K562 (cell line): Measurements from ENCODE around the gene HDGFL2. TPM values are rescaled to one million over a fixed set of nuclear protein-coding genes. Genes with fewer than 3 reads are reported as not detected.

Experiments used
- ATAC-seq: fragments of 200-7000 bp; cut with Tn5 transposase; 3 replicates; pipeline ENCODE4 v1.9.1; 2020; ENCODE audit warnings: moderate library complexity
- BruUV-seq: library from RNA; stranded (reverse); fragments of 400-500 nt; replicated peaks from 2 replicates; lab custom pipeline; 2021; lab: Mats Ljungman, UMichigan
- CTCF ChIA-PET: fragments of 300-600 bp; formaldehyde crosslinking; extraction: SDS; loops from one replicate; lab custom pipeline; 2021; ENCODE audit warnings: low intra/inter-chr PET ratio; lab: Yijun Ruan, JAX
- POLR2A ChIA-PET: fragments of 300-600, 350-650 bp; sonication (Branson Sonifier 250); formaldehyde crosslinking; extraction: SDS; loops from one replicate; lab custom pipeline; 2021; ENCODE audit warnings: antibody characterized with exemption, inconsistent platforms; lab: Yijun Ruan, JAX
- DNase-seq, 4 experiments: peaks; one replicate each; pipeline versions ENCODE4 v3.0.0 to v3.0.0-alpha.2; 2011 to 2018; ENCODE audit warnings: low spot score in 3 of 4, mixed read lengths in 3 of 4; ENCODE audit errors: extremely low read depth in 1 of 4
- FAIRE-seq: peaks from 2 replicates; lab custom pipeline; 2011; peaks lifted over from hg19 to GRCh38; lab: Jason Lieb, UNC
- H2AFZ ChIP-seq: 2 replicates; pipeline ENCODE4 v1.6.0; 2011; ENCODE audit warnings: low read depth, low read length, control low read depth, inconsistent platforms
- H3K27ac ChIP-seq: fragments of 200-600 bp; 3 replicates; pipeline ENCODE4 v1.8.0; 2011; ENCODE audit warnings: low read depth, mild to moderate bottlenecking, control low read depth, inconsistent platforms, low read length, moderate library complexity, mixed read lengths; ENCODE audit errors: extremely low read depth
- H3K27me3 ChIP-seq, 2 experiments: fragments of 300-600 bp in 1 of 2; 2 replicates in 1 of 2; 3 replicates in 1 of 2; pipeline versions ENCODE4 v1.6.0 to v1.8.0; 2011; ENCODE audit warnings: inconsistent platforms in 2 of 2, low read length in 2 of 2, mild to moderate bottlenecking in 1 of 2, mixed read lengths in 1 of 2, moderate library complexity in 1 of 2; ENCODE audit not compliant: control insufficient read depth in 2 of 2, insufficient read depth in 2 of 2
- H3K36me3 ChIP-seq: fragments of 300-600 bp; 3 replicates; pipeline ENCODE4 v1.8.0; 2011; ENCODE audit warnings: mild to moderate bottlenecking, low read length, inconsistent platforms; ENCODE audit not compliant: control insufficient read depth, insufficient read depth
- H3K4me1 ChIP-seq, 2 experiments: fragments of 200-600 bp in 1 of 2; replicated peaks in 1 of 2; 2 replicates in 1 of 2; 3 replicates in 1 of 2; pipeline versions ENCODE4 v1.5.1 to v1.8.0; 2011; ENCODE audit warnings: inconsistent platforms in 2 of 2, low read length in 2 of 2, mild to moderate bottlenecking in 1 of 2, mixed read lengths in 1 of 2, moderate library complexity in 1 of 2; ENCODE audit not compliant: control insufficient read depth in 2 of 2, insufficient read depth in 2 of 2
- H3K4me2 ChIP-seq: 2 replicates; pipeline ENCODE4 v1.6.1; 2011; ENCODE audit warnings: low read length, control low read depth, inconsistent platforms, mixed read lengths; ENCODE audit not compliant: insufficient read depth
- H3K4me3 ChIP-seq: fragments of 200-600 bp; sonication (generic), shearing (Covaris generic); 2 replicates; pipeline ENCODE4 v1.5.1; 2016; ENCODE audit warnings: control low read depth, inconsistent platforms
- H3K79me2 ChIP-seq: fragments of 200-600 bp; 3 replicates; pipeline ENCODE4 v1.8.0; 2011; ENCODE audit warnings: low read length, inconsistent platforms; ENCODE audit not compliant: control insufficient read depth, insufficient read depth
- H3K9ac ChIP-seq, 2 experiments: 2 replicates each; pipeline versions ENCODE4 v1.6.0 to v1.6.1; 2011; ENCODE audit warnings: low read depth in 2 of 2, low read length in 2 of 2, control low read depth in 1 of 2, inconsistent platforms in 1 of 2, mild to moderate bottlenecking in 1 of 2, mixed read lengths in 1 of 2; ENCODE audit not compliant: insufficient read depth in 1 of 2
- H3K9me1 ChIP-seq: one replicate; pipeline ENCODE4 v1.6.0; 2011; ENCODE audit warnings: inconsistent platforms, mild to moderate bottlenecking, low read length, moderate library complexity; ENCODE audit not compliant: control insufficient read depth, insufficient read depth
- H3K9me3 ChIP-seq: replicated peaks from 2 replicates; pipeline ENCODE4 v1.5.1; 2011; ENCODE audit warnings: low read depth, low read length, inconsistent platforms; ENCODE audit not compliant: control insufficient read depth, insufficient read depth
- H4K20me1 ChIP-seq: replicated peaks from 2 replicates; pipeline ENCODE4 v1.6.1; 2011; ENCODE audit warnings: low read length, inconsistent platforms, mixed read lengths; ENCODE audit not compliant: control insufficient read depth, insufficient read depth
- ARID4B ChIP-seq: sonication (generic); formaldehyde crosslinking; IDR thresholded peaks from 2 replicates; pipeline ENCODE4 v1.8.0; 2022; ENCODE audit warnings: mild to moderate bottlenecking, missing genetic modification reagents
- CBFA2T2 ChIP-seq: fragments of 450-650 bp; conservative IDR thresholded peaks from 2 replicates; pipeline ENCODE4 v1.6.1; 2017; ENCODE audit warnings: mild to moderate bottlenecking
- CREB1 ChIP-seq, 2 experiments: sonication (generic) in 1 of 2; formaldehyde crosslinking in 1 of 2; IDR thresholded peaks; 2 replicates each; pipeline versions ENCODE4 v1.6.1 to v1.8.0; 2012 to 2022; ENCODE audit warnings: inconsistent platforms in 1 of 2, mild to moderate bottlenecking in 1 of 2, missing genetic modification reagents in 1 of 2, moderate library complexity in 1 of 2
- ELF1 ChIP-seq: fragments of 200-800 bp; sonication (Bioruptor generic); IDR thresholded peaks from 2 replicates; pipeline ENCODE4 v1.6.1; 2016; ENCODE audit warnings: missing genetic modification characterization, missing compliant biosample characterization
- HNRNPLL ChIP-seq: fragments of 200-400 bp; formaldehyde crosslinking; IDR thresholded peaks from 2 replicates; pipeline ENCODE4 v1.6.1; 2017; ENCODE audit warnings: low read length, low read depth, mild to moderate bottlenecking; ENCODE audit not compliant: poor library complexity, severe bottlenecking
- POLR2A ChIP-seq: fragments of 450-650 bp; conservative IDR thresholded peaks from 2 replicates; pipeline ENCODE4 v1.6.1; 2016
- SIX5 ChIP-seq, 2 experiments: IDR thresholded peaks; 2 replicates each; pipeline ENCODE4 v1.6.1; 2011; ENCODE audit warnings: low read length in 2 of 2, borderline replicate concordance in 1 of 2, low read depth in 1 of 2, mild to moderate bottlenecking in 1 of 2, moderate library complexity in 1 of 2; ENCODE audit not compliant: insufficient read depth in 1 of 2
- TARDBP ChIP-seq: fragments of 450-650 bp; IDR thresholded peaks from 2 replicates; pipeline ENCODE4 v1.6.1; 2016
- TFAP4 ChIP-seq: sonication (generic); formaldehyde crosslinking; IDR thresholded peaks from 2 replicates; pipeline ENCODE4 v1.8.0; 2022; ENCODE audit warnings: missing genetic modification reagents, mild to moderate bottlenecking, moderate library complexity, borderline replicate concordance
- THRB ChIP-seq: fragments of 450-650 bp; formaldehyde crosslinking; conservative IDR thresholded peaks from 2 replicates; pipeline ENCODE4 v1.4.0; 2022; ENCODE audit warnings: mild to moderate bottlenecking, missing genetic modification characterization
- ZBTB11 ChIP-seq, 3 experiments: fragments of 200-800 bp in 1 of 3; fragments of 250-450 bp in 1 of 3; fragments of 450-650 bp in 1 of 3; sonication (Bioruptor Pico) in 1 of 3; sonication (Bioruptor generic) in 1 of 3; formaldehyde crosslinking in 1 of 3; IDR thresholded peaks; 2 replicates each; pipeline versions ENCODE4 v1.6.1 to v1.8.0; 2016 to 2022; ENCODE audit warnings: mild to moderate bottlenecking in 2 of 3, missing genetic modification characterization in 2 of 3, missing compliant biosample characterization in 1 of 3, moderate library complexity in 1 of 3
- WGBS: fragments of 100-300 bp; shearing (Covaris generic); methylation state at CpG from one replicate; pipeline ENCODE4 v1.1.6; 2016; ENCODE audit warnings: low coverage, mixed read lengths; ENCODE audit not compliant: insufficient coverage; ENCODE audit errors: missing lambda C conversion rate; 5-methylcytosine and 5-hydroxymethylcytosine counted together
- in situ Hi-C: fragments of 300-500 bp; cut with MboI; formaldehyde crosslinking; loops from 4 replicates; pipeline ENCODE4 v1.15.0; 2018; ENCODE audit warnings: inconsistent platforms, mixed read lengths
- intact Hi-C: fragments of 100-400 bp; cut with micrococcal nuclease; formaldehyde crosslinking; loops from 2 replicates; pipeline ENCODE4 v1.14.2; 2022
- polyA plus RNA-seq, 8 experiments: library from polyadenylated mRNA; depleted of rRNA in 4 of 8; stranded (reverse) in 5 of 8; unstranded in 3 of 8; fragments of >200 nt; fragmentation: Nextera tagmentation in 2 of 8; fragmentation: Illumina TruSeq in 1 of 8; extraction: Ambion mirVana in 2 of 8; extraction: Trizol in 1 of 8; gene quantifications; 2 replicates each; pipeline versions ENCODE4 v1.2.1 to v1.2.3, GENCODE V29; 2011 to 2014; ENCODE audit warnings: inconsistent platforms in 1 of 8, missing spikeins in 1 of 8
- total RNA-seq, 7 experiments: library from RNA; depleted of rRNA in 6 of 7; stranded (reverse); fragments of >200 nt in 6 of 7; fragmentation: Illumina TruSeq in 2 of 7; extraction: Trizol in 2 of 7; gene quantifications; 2 replicates each; pipeline versions ENCODE4 v1.2.1 to v1.2.3, GENCODE V29; 2011 to 2021; ENCODE audit warnings: low replicate concordance in 1 of 7

HDGFL2 gene
- total and polyA plus RNA-seq, 9 of the 15 experiments (the other 6 are each of a cell fraction or from before 2014, with no cell fraction given): 0.13 to 61.7 (median 16.0) TPM

GRCh38 chr19:4456476-4456842, 15.6 kb upstream of the HDGFL2 start:
- H3K9ac ChIP-seq: peak overlapping the region; percentile 76 to 85
- H3K4me3 ChIP-seq: peak overlapping the region; percentile 67
- intact Hi-C loops: no loop called here
- H3K9me3 ChIP-seq: no peaks in the 10 kb centered on the region
- peaks cover 32% of the 10 kb centered on the region; the same call in 2 of the 3 replicates for H3K36me3 ChIP-seq
- WGBS: 0% methylated on average over 6 of the region's 9 CpGs
- H4K20me1 ChIP-seq: peaks cover 5% of the 10 kb centered on the region; the same call in 1 of the 2 replicates
- DNase-seq: peak in 3 of 4 experiments; percentile 42 to 54 (median 50)
- H3K79me2 ChIP-seq: peaks cover 34% of the 10 kb centered on the region
- H3K9me1 ChIP-seq: peaks cover 2% of the 10 kb centered on the region
- in situ Hi-C loops: no loop called here
- H3K27me3 ChIP-seq: no peaks in the 10 kb centered on the region
- ATAC-seq: peak; percentile 53
- BruUV-seq: no TSS peak
- no peak overlapping the region; the same call in 1 of the 2 replicates for H2AFZ ChIP-seq
- peak overlapping the region; percentile 96 for H3K4me2 ChIP-seq
- peak; percentile 74 for FAIRE-seq
- peaks cover 21 to 57% of the 10 kb centered on the region in 2 experiments for H3K4me1 ChIP-seq
- ChIA-PET CTCF (no interaction called here), POLR2A (interaction anchor here (0.6 to 6.3 kb wide), 8 partner anchors 9 to 1534 kb away, joined by 3 to 60 read pairs (median 5); partner anchors contain the start of genes CHAF1A and HDGFL2)
- H3K27ac ChIP-seq: peak overlapping the region; percentile 76
- no peak for TF ChIP-seq THRB (CRISPR knock-in tag)
- peak; percentile 30; the same call in 1 of the 2 replicates for TF ChIP-seq TFAP4 (CRISPR knock-in tag)
- no peak; the same call in 1 of the 2 replicates for TF ChIP-seq ELF1
- no peak for TF ChIP-seq CREB1 (IDR thresholded peaks at IDR 0.05)
- peak; percentile 46 for TF ChIP-seq CREB1 (CRISPR knock-in tag; IDR thresholded peaks at IDR 0.05)
- TF ChIP-seq POLR2A: peak; percentile 43
- no peak for TF ChIP-seq CBFA2T2
- no peak for TF ChIP-seq ZBTB11 (CRISPR knock-in tag; IDR thresholded peaks at IDR 0.05)
- TF ChIP-seq SIX5 (IDR thresholded peaks at IDR 0.05; ENCODE audit: borderline replicate concordance in 1 of 2, insufficient read depth in 1 of 2, low read depth in 1 of 2, low read length in 2 of 2): no peak
- TF ChIP-seq TARDBP: no peak
- TF ChIP-seq ARID4B (CRISPR knock-in tag): peak; percentile 70; the same call in 1 of the 2 replicates
- peak; percentile 15 for TF ChIP-seq HNRNPLL
